SK-N-SH (cell line): Measurements from ENCODE around the gene FOCAD.

Source experiments
- EZH2phosphoT487 ChIP-seq: fragments of 200-600 bp; sonication (generic); IDR thresholded peaks from 2 replicates; pipeline ENCODE4 v1.6.1; 2017; ENCODE audit warnings: low read depth, mixed run types, mild to moderate bottlenecking, antibody characterized with exemption, moderate library complexity, borderline replicate concordance
- NFIC ChIP-seq: IDR thresholded peaks from 2 replicates; pipeline ENCODE4 v1.4.0; 2012; ENCODE audit warnings: borderline replicate concordance
- TF ChIP-seq, protein P1 (sequence below): fragments of 200-600 bp; sonication (generic); IDR thresholded peaks from 2 replicates; pipeline ENCODE4 v1.6.1; 2017; ENCODE audit warnings: antibody characterized with exemption, mild to moderate bottlenecking, moderate library complexity

DNA sequence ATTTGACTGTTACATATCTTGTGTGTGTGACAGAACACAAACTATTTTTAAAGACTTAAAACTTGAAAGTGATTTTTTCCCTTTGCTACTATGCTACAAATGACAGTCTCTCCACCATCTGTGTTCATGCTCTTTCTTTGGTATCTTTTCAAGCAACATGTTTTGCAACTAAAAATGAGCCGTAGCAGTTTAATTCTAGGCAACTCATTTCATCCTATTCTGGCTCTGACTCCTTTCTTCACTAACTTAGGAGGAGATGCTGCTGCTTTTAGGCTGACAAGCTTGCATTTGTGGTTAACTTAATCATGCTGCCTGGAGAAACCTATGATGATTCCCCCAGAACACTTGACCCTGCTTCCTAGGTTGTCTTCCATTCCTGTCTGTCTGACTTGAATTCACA lies 246.8 kb downstream of the FOCAD start:
- TF ChIP-seq EZH2phosphoT487 (no peak), NFIC (no peak)
- TF ChIP-seq, protein P1, sequence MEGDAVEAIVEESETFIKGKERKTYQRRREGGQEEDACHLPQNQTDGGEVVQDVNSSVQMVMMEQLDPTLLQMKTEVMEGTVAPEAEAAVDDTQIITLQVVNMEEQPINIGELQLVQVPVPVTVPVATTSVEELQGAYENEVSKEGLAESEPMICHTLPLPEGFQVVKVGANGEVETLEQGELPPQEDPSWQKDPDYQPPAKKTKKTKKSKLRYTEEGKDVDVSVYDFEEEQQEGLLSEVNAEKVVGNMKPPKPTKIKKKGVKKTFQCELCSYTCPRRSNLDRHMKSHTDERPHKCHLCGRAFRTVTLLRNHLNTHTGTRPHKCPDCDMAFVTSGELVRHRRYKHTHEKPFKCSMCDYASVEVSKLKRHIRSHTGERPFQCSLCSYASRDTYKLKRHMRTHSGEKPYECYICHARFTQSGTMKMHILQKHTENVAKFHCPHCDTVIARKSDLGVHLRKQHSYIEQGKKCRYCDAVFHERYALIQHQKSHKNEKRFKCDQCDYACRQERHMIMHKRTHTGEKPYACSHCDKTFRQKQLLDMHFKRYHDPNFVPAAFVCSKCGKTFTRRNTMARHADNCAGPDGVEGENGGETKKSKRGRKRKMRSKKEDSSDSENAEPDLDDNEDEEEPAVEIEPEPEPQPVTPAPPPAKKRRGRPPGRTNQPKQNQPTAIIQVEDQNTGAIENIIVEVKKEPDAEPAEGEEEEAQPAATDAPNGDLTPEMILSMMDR: no peak
